ENCODE results near the gene CCL18.
"Not testable (repeated sequence)": the region's sequence is repeated elsewhere in the genome, so short reads cannot be mapped to it uniquely, and the experiment has no call there.

CCL18 gene

DNA sequence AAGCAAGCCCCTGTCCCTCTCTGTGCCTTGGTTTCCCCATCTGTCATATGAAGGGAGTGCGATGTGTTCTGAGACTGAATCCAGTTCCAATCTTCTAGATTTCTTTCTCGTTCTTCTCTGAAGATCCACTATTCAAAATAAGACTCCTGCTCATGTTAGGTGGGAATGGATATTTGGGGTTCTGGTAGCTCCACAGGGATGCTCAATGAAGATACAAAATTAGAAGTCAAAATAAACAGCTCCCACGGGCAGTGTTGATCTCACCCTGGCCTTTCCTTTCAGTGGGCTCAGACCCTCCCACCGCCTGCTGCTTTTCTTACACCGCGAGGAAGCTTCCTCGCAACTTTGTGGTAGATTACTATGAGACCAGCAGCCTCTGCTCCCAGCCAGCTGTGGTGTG is 40.2 kb downstream of the CCL18 start:
- DNase-seq (ENCODE audit: low read depth in 3 of 3): not testable (repeated sequence)

DNA sequence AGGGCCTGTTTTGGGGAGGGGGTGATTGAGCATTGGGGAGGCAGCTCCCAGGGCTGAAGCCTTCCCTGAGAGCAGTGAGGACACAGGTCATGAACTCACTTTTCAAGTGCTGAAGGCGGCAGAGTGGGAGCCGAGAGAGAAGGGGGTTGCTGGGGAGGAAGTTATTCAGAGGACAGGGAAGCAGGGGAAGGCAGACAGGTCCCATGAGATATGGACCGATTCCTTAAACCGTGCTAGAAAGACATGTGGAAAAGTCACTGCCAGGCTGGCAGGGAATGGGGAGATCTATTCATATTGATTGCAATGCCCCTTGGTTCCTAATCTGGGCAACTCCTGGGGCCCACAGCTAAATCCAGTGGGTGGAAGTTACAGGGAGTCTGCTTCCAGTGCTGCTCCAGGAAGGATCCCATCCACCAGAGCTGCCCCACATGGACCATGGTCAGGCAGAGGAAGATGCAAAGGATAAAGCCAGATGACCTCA is 40.7 kb downstream of the CCL18 start:
- no peak for DNase-seq (ENCODE audit: low read depth in 3 of 3)

DNA sequence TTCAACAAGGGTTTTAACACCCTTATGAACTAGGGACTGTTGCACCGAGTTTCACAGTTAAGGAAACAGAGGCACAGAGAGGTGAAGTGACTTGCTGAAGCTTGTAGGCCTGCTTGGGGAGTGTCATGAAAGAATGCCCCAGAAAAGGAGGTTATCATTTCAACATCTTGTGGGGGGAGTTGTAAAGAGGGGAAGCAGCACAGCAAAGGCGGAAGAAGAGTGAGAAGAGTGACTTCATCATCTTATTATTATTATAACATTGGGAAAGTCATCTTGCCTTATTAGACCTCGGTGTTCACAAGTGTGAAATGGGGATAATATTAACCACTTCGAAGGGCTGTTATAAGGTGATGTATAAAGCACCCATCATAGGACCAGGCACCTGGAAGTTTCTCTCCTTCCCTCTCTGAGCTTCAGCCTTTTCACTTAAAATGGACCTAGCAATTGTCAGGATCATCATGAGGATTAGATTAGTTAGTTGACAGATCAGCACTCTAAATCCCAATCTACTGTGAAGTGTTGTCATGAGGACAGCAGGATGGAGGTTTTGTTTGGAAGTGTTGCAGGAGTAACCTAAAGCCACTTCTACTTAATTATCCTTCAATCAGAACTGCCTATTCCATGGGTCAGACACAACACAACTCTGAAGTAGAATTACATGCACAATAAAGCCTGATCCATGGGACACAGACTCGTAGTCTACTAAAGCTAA is 41.9 kb downstream of the CCL18 start:
- no peak for DNase-seq (ENCODE audit: low read depth in 3 of 3)

DNA sequence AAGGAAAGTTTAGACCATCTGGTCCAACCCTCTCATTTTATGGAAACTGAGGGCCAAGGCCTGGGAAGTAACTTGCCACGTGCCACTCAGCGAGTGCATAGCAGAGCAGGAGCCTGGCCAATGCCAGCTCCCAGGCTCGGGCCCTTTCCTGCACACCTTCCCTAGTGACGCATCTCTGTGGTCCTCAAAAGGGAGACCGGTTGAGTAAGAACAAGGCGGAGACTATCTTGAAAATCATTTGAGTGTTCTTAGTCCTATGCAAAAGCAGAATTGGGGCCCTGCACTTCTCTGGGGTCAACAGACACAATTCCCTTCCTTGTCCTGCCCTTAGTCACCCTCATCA is 42.4 kb downstream of the CCL18 start:
- no peak for DNase-seq (ENCODE audit: low read depth in 3 of 3)

DNA sequence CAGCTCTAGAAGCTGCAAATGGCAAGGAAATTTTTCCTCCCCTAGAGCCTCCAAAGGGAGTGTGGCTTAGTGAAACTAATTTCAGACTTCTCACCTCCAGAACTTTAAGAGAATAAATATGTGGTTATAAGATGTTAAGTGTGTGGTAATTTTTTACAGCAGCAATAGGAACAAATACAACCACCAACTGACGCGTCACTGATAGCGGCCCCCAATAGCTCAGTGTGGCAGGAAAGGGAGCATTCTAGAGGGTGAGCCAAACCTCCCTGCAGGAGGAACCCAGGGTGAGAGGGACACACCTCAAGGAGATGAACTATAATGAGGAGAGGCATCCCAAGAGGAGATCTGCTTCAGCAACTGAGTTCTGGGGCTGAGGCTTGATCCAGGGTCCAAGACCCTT is 43.6 kb downstream of the CCL18 start:
- no peak for DNase-seq (ENCODE audit: low read depth in 3 of 3)

DNA sequence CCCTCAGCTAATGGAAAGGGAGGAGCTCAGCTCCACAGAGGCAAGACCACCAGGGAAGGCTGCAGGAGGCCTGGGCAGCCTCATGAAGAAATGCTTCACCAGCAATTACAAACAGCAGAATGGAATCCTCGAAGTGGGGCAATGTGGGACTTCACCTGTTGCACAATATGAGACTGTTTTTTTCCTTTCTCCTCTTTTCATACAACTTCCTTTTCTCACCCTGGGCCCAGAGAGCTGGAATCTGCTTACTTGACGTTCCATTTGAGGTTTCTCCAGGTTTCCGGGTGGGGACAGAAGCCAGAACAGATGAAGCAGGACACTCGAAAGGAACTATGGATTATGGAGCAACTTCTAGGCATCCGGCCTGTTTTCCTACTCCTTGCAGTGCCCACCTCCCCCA is 44.2 kb downstream of the CCL18 start:
- DNase-seq (ENCODE audit: low read depth in 3 of 3): not testable (repeated sequence)

DNA sequence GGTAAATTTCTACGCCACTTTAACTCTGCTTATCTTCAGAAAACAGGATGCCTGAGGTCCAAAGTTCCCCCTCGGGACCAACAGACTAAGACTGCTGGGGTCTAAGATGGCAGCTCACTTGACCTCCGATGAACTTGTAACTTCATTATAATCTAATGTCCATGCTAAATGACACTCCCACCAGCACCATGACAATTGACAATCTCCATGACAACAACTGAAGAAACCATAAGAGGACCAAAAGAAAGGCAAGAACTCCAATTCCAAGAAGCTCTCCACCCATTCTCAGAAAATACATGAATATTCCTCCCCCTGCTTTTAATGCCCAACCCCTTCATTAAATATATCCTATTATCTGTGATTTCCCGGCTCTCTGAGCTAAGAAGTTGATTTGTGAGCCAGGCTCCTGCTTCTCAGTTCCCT is 47.0 kb downstream of the CCL18 start:
- no peak for DNase-seq (ENCODE audit: low read depth in 3 of 3)

DNA sequence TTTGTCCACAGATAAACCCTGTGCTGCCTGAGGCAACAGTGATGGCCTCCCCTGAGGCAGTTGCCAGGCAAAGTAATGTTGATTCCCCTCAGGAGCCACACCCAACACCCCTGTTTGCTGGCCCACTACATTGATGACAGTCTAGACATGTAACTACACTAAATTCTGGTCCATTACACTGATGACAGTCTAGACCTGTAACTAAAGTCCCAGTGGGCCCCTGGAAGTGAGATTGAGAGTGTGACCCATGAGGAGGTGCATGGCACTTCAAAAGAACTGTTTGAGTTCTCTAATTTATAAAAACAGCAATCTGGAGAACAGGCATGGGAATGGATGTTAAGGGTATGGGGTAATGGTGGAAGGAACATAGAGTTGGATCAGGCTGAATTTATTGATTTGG is 48.5 kb downstream of the CCL18 start:
- DNase-seq (ENCODE audit: low read depth in 3 of 3): no peak

DNA sequence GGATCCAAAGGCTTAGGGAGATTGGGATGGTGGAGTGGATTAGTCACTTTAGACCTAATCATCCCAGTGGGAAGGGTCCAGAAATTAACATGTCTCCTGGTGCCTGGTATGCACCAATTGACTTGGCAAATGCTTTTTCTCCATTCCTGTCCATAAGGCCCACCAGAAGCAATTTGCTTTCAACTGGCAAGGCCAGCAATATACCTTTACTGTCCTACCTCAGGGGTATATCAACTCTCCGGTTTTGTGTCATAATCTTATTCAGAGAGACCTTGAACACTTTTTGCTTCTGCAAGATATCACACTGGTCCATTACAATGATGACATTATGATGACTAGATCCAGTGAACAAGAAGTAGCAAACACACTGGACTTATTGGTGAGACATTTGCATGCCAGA is 49.1 kb downstream of the CCL18 start:
- not testable (repeated sequence) for DNase-seq (ENCODE audit: low read depth in 3 of 3)

DNA sequence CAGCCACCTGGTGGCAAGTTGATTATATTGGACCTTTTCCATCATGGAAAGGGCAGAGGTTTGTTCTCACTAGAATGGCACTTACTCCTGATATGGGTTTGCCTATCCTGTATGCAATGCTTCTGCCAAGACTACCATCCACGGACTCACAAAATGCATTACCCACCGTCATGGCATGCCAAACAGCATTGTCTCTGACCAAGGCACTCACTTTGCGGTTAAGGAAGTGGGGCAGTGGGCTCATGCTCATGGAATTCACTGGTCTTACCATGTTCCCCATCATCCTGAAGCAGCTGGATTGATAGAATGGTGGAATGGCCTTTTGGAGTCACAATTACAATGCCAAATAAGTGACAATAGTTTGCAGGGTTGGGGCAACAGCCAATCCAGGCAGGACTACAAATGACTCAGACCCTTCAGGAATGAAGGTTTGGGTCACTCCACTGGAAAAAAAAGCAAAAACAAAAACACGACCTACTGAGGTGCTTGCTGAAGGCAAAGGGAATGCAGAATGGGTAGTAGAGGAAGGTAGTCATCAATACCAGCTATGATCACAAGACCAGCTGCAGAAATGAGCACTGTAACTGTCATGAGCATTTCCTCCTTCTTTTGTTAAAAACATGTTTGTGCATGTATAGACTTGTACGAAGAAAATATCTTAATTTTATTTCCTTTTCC is 51.0 kb downstream of the CCL18 start:
- not testable (repeated sequence) for DNase-seq (ENCODE audit: low read depth in 3 of 3)

DNA sequence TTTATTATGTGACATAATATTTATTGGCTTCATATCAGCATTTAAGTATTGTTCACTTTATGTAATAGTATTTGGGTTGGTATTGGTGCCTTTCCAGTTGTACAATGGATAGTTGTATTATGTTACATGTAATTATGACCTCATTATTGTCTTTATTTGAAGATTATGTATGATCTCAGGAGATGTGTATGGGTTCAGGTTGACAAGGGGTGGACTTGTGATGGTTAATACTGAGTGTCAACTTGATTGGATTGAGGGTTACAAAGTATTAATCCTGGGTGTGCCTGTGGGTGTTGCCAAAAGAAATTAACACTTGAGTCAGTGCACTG is 51.5 kb downstream of the CCL18 start:
- DNase-seq (ENCODE audit: low read depth in 3 of 3): not testable (repeated sequence)

DNA sequence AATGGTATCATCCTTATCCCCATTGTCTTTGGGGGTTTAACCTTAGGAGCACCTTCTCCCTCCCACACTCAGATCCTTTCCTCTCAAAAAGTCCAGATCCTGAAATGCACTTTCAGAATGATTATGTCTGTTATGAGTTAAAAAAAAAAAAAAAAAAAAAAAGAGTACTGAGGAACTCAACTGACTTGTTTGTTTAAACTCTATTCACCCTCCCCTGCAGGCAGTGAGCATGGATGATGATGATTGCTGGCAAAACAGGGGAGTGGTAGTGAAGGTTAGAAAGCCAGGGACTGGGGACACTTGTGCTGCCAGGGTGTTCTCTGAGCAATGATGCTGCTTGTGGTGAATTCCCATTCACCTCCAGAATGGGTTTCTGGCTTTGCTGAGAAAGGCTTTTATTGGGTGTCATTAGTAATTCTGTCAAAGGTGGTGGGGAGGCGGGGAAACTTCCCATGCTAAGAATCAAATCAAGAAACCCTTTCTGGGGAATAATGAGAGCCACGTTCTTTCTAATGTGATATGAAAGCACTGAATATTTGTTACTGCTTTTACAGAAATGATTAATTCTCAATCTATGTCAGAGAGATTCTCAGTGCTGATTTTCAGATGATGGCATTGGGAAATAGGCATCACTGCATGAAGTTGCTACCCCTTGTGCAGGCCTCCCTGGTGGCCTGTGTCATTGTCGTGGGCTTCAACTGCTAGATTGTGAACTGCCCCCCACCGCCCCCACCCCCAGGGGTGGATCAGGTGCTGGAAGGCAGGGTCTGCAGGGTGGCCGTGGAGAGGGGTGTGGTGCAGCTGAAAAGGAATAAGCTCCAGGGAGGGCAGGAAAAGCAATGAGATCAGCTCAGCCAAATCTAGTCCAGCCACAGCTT is 53.7 kb downstream of the CCL18 start:
- peak in 2 of 3 experiments; percentile 32 to 34 for DNase-seq (ENCODE audit: low read depth in 3 of 3)

DNA sequence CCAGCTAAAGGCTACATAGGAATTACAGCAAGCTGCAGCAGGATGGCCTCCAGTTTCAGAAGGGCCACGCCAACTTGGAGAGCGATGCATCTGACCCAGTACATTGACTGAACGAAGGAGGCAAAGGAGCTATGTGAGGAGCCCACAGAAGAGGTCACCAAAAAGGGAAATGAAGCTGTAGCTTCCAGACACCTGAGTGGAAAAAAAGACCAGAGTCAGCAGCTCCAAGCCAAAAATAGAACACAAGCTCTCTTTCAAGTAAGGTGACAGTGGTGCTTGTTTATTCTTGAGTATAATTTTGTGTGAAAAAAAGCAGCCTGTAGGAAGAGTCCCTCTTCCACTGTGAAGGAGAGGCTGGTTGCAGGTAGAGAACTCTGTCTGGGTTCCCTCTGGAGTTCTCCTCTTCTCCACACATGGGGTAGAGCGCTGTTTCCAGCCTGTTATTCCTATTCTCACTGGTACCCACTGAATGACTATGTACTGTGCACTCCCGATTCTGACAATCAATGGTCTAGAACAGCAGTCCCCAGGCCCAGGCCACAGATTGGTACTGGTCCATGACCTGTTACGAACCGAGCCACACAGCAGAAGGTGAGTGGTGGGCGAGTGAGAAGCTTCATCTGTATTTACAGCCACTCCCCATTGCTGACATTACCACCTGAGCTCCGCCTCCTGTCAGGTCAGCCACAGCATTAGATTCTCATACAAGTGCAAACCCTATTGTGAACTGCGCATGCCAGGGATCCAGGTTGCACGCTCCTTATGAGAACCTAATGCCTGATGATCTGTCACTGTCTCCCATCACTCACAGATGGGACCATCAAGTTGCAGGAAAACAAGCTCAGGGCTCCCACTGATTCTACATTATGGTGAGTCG is 54.6 kb downstream of the CCL18 start:
- DNase-seq (ENCODE audit: low read depth in 3 of 3): no peak

DNA sequence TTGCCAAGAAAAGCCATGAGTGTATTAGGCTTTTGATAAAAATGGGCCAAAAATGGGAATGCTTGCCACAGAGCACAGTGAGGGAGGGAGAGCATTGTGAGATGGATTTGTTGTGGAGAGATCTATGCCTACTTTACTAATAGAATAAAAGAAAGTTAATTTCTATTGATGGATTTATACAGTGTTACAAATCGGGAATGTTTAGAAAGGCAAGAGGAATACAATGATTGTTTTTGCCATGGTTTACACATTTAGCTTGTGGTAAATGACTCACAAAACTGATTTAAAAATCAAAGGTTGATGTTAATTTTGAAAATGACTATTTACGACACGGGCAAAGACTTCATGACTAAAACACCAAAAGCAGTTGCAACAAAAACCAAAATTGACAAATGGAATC is 56.1 kb downstream of the CCL18 start:
- no peak for DNase-seq (ENCODE audit: low read depth in 3 of 3)

DNA sequence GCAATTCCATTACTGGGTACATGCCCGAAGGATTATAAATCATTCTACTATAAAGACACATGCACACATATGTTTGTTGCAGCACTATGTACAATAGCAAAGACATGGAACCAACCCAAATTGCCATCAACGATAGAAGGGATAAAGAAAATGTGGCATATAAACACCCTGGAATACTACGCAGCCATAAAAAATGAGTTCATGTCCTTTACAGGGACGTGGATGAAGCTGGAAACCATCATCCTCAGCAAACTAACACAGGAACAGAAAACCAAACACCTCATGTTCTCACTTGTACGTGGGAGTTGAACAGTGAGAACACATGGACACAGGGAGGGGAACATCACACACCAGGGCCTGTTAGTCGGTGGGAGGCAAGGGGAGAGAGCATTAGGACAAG is 57.0 kb downstream of the CCL18 start:
- not testable (repeated sequence) for DNase-seq (ENCODE audit: low read depth in 3 of 3)
